Activated CD8-positive, alpha-beta memory T cell treated with anti-CD3 and anti-CD28 coated beads for 48 hours (primary cell): ENCODE results near the gene ZMYND11.
A peak's percentile ranks its signal among the peaks of the same experiment; 100 is the strongest.
"Not testable (repeated sequence)": the region's sequence is repeated elsewhere in the genome, so short reads cannot be mapped to it uniquely, and the experiment has no call there.

Experiments used
- DNase-seq, 3 experiments: peaks; one replicate each; pipeline ENCODE4 v3.0.0-alpha.2; 2020; ENCODE audit warnings: low read depth in 2 of 3, low spot score in 2 of 3

ZMYND11 gene

DNA sequence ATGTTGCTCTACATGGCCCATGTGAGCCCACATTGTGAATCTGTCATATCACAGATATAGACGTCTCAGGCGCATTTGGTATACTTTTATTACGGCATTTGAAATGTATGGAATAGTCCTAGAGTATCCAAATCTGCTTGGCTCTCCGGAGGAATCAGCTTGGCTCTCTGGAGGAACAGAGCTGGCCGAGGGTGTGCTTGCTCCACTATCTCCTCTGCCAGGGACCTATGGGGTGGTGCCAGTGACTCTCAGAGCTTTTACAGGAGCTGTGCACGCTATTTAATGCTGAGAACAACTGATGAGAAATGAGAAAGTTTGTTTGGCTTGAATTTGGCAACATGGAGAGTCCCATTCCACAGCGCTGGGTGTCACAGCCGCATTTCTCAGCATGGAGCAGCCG is 144.0 kb downstream of the ZMYND11 start:
- no peak for DNase-seq

DNA sequence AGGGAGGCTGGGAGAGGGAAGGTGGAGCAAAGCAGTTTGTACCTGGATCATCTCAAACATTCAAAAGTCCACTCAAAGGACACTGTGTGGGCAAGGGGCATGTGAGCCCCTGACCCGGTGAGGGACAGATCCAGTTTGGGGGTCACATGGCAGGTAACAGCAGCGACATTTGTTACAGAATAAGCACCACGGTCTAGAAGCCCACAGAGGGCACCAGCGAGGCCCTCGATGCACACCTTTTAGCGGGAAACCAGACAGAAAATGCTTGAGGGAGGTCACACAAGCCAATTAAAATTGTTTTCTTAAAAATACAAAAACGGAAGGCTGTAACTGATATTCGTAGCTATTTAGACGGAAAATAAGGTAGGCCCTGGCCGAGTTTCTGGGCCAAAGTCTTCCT is 144.4 kb downstream of the ZMYND11 start:
- DNase-seq = no peak

DNA sequence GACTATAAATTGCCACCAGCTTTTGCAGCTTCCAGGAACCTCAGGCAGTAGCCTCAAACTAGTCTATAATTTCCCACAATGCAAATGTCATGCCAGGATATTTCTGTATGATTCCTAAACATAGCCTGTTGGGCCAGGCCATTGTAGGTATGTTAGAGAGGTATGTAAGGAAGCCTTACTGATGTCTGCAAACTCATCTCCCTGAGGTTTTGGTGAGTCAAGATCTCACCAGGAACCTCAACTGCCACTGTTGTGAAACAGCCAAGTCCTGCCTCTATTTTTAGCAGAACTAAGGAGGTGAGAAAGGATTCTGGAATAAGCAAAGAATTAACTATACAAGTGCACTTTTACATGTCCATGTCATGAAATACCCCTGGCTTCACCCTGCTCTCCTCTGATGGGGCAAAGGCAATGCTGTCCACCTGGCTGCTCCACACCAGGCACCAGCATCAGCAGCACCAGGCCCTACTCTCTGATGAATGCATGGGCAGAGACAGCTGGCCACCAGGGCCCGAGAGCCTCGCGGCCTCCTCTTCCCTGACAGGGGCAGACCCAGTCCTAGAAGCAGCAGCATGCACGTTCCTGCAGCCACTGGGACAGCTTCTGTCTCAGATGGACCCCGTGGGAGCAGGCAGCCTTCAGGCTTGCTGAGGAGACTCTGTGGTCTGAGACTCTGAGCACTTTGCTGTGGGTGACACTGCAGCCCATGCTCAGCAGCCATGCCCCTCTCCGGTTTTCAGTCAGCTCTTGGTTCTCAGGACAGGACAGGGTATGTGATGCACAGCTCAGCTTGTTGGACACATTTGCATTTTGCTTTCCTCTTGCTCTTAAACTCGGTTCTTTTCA is 147.3 kb downstream of the ZMYND11 start:
- DNase-seq = no peak

DNA sequence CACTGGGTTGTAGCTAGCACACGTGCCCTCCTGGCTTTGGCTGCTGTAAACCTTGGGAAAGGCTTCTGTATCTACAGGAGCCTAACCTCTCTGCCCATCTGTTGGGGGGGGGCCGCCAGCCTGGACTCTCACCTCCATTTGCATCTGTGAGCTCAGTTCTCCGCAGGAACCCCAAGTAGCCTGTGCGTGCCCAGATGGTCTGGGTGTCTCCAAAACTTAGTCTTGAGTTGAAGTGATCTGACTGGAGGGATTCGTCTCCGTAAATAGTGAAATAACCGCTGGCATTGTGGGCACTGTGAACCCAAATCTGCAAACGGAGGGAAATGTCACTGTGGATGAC is 147.9 kb downstream of the ZMYND11 start:
- no peak for DNase-seq

DNA sequence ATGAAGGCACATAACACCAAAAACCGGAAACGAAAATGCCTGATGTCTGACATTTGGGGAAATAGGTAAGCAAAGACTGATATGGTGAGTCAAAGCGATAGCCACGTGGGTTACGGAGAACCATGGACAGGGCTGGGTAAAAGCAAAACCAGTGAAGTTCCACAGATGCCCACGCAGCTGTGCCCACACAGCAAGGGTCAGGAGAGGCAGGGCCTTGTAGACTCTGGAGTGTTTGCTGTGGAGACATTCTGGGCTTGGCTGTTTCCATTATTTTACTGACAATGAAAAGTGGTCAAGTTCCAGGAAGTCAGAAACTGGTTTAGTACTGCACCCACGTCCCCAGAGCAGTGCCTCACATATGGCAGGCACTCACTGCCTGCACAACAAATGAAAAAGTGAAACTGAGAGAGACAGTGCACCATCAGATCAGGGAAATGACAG is 148.7 kb downstream of the ZMYND11 start:
- DNase-seq = peak in 1 of 3 experiments; percentile 19

DNA sequence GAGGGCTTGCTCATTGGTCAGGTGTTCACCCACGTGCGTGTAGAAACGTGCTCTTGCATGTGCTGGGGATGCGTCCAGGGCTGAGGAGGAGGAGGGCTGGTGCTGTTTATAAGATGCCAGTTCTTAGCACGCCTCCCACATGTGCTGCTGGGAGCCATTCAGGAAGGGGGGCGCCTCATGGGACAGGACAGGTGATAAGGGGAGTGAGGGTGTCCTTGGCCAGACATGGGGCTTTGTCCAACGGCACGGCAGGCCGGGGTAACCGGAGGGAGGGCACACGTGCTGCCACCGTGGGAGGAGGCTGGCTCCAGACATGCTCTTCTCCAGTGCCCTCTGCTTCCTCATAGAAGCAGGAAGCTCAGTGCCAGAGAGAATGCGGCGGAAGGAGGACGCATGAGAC is 150.0 kb downstream of the ZMYND11 start:
- no peak for DNase-seq

DNA sequence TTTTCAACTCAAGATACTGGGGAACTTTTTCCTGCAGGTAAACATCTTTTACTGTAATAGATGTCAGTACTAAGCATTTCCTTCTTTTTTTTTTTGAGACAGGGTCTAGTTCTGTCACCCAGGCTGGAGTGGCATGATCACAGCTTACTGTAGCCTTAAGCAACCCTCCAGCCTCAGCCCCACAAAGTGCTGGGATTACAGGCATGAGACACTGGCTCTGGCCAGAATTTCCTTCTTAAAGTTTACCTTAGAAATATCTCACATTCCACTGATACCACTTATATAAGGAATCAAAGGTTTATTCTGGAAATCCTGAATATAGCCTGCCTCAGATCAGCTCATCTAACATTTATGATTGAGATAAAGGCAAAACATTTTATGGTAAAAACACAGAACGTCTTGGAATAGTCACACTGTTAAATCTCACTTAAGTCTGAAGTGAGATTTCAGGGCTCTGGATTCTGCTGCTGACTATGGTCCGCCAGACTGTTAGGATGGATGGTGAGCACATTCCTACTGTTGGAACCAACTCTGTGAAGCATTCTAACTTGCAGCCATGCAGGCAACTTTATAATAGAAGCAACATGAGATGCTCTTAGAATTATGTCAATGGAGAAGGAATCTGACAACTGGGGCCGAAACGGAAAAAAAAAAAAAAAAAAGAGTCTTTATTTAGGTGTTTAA is 151.9 kb downstream of the ZMYND11 start:
- no peak for DNase-seq

DNA sequence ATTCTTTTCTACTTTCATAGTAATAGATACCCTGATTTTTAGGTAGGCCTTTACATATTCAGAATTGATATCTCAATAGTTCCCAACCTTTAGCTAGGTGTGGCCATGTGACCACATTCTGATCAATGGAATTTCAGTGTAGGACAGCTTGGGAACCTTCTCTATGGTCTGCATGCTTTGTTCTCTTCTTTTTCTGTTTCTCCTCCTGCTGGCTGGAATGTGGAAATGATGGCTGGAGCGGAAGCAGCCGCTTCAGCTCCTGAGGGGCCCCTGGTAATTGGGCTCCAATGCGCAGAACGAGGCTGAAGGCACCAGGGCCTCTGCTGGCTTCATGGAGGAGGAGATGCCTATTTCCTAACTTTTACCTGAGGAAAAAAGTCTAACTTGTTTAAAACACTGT is 152.6 kb downstream of the ZMYND11 start:
- DNase-seq = no peak

DNA sequence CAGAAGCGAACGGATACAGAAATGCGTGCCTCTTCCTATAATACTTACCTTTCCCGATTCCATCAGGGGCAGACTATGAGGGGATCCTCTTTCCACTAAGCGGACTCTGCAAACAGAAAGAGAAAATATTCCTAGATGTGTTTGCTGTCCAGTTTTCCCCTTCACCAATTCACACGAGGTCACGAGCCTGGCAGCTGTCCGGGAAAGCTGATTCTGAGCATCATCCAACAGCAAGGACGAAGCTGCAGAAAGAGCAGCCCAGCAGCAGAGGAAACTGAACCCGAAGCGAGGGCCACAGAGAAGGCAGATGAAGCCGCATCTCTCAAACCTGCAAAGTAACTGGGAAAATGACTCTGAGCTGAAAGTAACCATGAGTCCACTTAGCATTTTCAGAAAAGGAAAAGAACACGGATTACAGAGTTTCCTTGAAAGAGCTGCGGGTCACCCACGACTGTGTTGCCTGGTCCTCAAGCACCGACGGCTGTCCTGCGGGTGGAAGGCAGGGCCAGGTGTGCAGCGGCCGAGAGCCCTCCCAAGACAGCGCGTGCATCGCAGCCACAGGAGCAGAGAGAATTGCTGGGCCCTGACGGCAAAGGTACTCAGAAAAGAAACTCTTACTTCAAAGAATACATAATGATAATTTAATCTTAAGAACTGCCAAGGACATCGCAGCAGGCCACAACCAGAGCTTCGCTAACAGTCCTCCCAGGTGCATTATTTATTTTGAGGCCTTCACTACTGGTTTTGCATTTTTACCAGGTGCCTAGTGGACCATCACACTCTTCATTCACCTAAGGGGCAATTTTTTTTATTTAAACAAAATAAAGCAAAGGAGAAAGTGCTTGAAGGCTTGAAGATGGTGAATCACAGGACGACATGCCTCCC is 153.3 kb downstream of the ZMYND11 start:
- no peak for DNase-seq

DNA sequence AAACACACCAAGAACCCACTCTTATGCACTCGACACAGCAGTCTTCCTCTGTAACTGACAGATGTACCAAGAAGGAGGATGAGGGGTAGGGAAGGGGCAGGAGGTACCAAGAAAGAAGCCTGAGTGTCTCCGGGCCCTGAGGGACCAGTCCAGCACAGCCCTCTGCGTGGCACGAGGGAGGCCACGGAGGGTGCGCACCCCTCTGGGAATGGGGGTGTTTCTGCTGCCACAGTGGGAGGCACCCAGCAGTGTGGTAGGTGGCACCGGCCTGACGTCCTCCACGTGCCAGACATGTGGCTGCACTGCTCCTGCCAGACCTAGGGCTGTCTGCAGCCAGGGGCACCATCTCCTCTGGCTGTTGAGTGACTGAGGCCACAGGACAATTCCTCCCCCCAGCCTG is 154.3 kb downstream of the ZMYND11 start:
- DNase-seq = no peak

DNA sequence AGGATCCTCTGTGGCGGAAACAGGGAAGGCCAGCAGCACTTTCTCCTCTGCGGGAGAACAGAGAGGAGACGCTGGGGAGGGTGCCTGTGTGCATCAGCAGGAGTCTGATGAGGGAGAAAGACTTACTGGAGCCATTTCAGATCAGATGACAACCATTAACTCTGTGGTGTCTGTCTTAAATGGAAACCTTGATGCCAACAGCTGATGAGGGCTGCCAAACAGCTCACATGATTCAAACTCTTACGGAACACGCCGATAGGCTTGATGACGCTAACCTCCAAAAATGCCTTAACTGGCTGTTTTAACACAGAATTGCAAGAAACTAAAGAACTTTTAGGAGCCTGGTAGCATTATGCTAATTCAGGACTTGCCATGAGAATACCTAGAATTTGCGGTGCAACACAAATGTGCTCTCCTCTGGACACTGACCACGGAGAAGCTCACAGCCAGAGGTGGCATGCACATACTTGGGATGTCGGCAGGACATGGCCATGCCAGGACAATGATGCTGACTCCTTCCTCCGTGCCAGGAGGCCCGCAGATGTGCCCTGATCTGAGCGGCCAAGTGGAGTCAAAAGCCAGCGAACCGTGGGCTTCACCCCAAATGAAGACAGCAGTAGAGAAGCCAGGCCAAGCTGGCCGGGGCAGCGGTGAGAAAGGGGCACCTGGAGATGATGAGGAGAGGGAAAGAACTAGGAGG is 154.9 kb downstream of the ZMYND11 start:
- DNase-seq = no peak

DNA sequence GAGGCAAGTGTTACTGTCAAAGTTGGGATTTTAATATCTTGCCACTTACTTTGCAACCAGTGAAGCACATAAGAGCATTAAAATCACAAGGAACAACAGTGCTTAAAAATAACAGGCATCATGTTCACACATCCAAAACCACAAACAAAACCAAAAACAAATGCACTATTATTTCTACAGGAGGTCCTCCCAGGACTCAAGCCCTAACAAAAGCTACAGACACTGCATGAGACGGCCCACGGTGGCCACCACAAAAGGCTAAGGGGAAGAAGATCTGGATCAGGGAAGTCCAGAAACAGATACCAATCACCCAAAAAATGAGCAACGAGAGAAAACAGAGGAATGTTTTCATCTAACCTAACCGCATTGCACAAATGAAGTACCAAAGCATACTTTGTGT is 158.4 kb downstream of the ZMYND11 start:
- DNase-seq = no peak

DNA sequence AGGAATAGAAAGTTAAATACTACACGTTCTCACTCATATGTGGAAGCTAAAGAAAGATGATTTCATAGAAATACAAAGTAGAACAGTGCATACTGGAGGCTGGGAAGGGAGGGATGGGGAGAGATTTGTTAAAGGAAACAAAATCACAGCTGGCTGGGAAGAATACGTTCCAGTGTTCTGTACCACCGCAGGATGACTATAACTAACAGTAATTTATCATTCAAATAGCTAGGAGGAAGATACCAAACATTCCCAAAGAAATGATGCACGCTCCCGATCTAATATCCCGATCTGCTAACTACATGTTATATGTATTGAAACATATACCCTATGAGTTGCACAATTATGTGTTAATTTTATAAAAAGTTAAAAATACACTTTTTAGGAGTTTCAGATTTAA is 162.3 kb downstream of the ZMYND11 start:
- no peak for DNase-seq

DNA sequence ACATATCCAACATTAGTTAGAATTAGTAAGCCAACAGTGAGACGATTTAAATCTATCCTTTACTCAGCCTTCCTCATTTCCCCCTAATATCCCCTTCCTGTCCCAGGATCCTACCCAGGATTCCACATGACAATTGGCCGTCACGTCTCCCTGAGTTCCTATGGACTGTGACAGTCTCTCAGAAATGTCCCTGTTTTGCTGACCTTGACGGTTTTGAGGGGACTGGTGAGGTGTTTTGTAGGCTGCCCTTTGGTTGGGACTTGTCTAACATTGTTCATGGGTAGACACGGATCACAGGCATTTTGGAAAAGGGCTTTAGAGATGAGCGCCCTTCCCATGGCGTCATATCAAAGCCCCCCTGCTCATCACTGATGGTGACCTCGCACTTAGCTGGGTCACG is 162.8 kb downstream of the ZMYND11 start:
- no peak for DNase-seq

DNA sequence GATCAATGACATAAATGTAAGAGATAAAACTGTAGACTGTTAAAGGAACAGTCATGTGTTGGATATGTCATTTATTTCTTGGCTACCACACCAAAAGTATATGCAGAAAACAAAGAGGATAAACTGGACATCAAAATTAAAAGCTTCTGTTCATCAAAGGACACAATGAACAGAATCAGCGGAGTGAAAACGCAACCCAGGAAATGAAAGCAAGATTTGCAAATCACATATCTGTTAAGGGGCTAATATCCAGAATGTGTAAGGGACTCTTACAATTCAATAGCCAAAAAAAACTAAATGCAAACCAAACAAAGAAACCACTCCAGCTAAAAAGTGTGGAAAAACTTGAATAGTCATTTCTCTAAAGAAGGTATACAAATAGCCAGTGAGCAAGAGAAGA is 164.3 kb downstream of the ZMYND11 start:
- no peak for DNase-seq

DNA sequence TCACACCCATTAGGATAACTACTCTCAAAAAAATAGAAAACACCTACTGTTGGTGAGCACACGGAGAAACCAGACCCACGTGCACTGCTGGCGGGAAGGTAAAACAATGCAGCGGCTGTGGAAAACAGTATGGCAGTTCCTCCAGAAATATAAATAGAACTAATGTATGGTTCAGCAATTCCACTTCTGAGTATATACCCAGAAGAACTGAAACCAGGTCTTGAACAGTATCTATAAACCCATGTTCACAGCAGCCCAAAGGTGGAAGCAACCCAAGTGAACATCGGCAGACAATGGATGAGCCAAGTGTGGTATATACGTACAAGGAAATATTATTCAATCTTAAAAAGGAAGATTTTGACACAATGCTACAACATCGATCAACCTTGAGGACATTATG is 164.7 kb downstream of the ZMYND11 start:
- DNase-seq = no peak

DNA sequence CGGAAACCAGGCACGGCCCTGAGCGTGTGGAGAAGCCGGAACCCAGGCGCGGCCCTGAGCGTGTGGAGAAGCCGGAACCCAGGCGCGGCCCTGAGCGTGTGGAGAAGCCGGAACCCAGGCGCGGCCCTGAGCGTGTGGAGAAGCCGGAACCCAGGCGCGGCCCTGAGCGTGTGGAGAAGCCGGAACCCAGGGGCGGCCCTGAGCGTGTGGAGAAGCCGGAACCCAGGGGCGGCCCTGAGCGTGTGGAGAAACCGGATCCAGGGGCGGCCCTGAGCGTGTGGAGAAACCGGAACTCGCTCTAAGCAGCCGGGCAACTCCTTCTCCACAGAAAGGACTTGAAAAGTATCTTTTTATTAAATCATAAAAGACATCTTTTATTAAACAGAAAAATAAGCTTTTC is 165.3 kb downstream of the ZMYND11 start:
- not testable (repeated sequence) for DNase-seq

DNA sequence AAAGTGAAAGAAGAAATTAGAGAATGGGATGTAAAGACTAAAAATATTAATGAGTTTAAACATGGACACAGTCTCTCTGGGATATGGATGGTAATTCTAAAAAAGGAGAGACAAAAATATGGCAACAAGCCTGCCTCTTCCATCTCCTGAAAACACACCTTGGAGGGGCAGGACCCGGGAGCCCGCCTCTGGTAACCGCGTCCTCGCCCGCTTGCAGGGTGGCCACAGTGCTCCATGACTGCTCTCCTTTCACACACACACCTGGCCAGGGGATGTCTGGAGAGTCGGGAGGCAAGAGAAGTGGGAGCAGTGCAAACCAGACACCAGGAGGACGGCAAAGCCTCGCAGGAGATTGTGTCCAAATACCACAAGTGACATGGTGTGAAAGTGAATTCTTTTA is 166.3 kb downstream of the ZMYND11 start:
- no peak for DNase-seq
